NCI-H1436 (cell line): Measurements from ENCODE around the gene MAT1A.
"Not testable (repeated sequence)": the region's sequence is repeated elsewhere in the genome, so short reads cannot be mapped to it uniquely, and the experiment has no call there.

Source experiments
- DNase-seq: peaks from one replicate; lab custom pipeline; 2025; lab: John Stamatoyannopoulos, UW

Gene MAT1A

GRCh38 chr10:80223031-80223419 lies 66.4 kb downstream of the MAT1A start:
- not testable (repeated sequence) for DNase-seq
